Measurements from ENCODE around the gene FAM222B.
A peak's percentile ranks its signal among the peaks of the same experiment; 100 is the strongest.

GRCh38 chr17:28743243-28744103 lies 99.1 kb downstream of the FAM222B start, which contains the start of gene TRAF4:
- TF ChIP-seq CTCF (IDR thresholded peaks at IDR 0.05) (peak in 2 of 3 donors; percentile 25 to 41), POLR2A (IDR thresholded peaks at IDR 0.05) (peak; percentile 44)
